Gastroesophageal sphincter (tissue), 4 donors: ENCODE results near the gene PUM1. TPM values are rescaled to one million over a fixed set of nuclear protein-coding genes. Genes with fewer than 3 reads are reported as not detected.
A peak's percentile ranks its signal among the peaks of the same experiment; 100 is the strongest.
"Not testable (repeated sequence)": the region's sequence is repeated elsewhere in the genome, so short reads cannot be mapped to it uniquely, and the experiment has no call there.

Experiments used
- ATAC-seq: fragments of 150-250 bp; one replicate; pipeline ENCODE4 v1.9.1; 2016; ENCODE audit warnings: mild to moderate bottlenecking, moderate library complexity
- H3K27ac ChIP-seq, 4 donors: fragments of 200-600 bp; sonication (generic) in 3 of 4; 1 replicate in 3 of 4; 2 replicates in 1 of 4; pipeline ENCODE4 v1.5.1; 2016 to 2019
- H3K27me3 ChIP-seq: fragments of 200-600 bp; sonication (generic); one replicate; pipeline ENCODE4 v1.5.1; 2019
- H3K36me3 ChIP-seq, 2 donors: fragments of 200-600 bp; sonication (generic); one replicate each; pipeline ENCODE4 v1.5.1; 2019; ENCODE audit warnings: control low read depth in 1 of 2
- H3K4me1 ChIP-seq, 3 donors: fragments of 200-600 bp; sonication (generic); 1 replicate in 2 of 3; 2 replicates in 1 of 3; pipeline ENCODE4 v1.5.1; 2016 to 2019; ENCODE audit warnings: control low read depth in 2 of 3
- H3K4me3 ChIP-seq, 2 donors: fragments of 200-600 bp; sonication (generic); one replicate each; pipeline ENCODE4 v1.5.1; 2019; ENCODE audit warnings: mild to moderate bottlenecking in 1 of 2, moderate library complexity in 1 of 2
- H3K9me3 ChIP-seq, 3 donors: fragments of 200-600 bp; sonication (generic); one replicate each; pipeline ENCODE4 v1.5.1; 2017 to 2019; ENCODE audit warnings: control low read depth in 2 of 3
- CTCF ChIP-seq, 4 experiments: fragments of 200-600 bp in 2 of 4; fragments of 450-650 bp in 2 of 4; sonication (generic) in 1 of 4; IDR thresholded peaks; one replicate each; pipeline ENCODE4 v1.5.1; 2017 to 2019; ENCODE audit warnings: antibody characterized with exemption in 4 of 4, mild to moderate bottlenecking in 2 of 4, moderate library complexity in 2 of 4
- EP300 ChIP-seq: sonication (generic); formaldehyde crosslinking; IDR thresholded peaks from one replicate; pipeline ENCODE4 v1.6.1; 2017; ENCODE audit warnings: antibody characterized with exemption, mild to moderate bottlenecking
- POLR2A ChIP-seq, 2 donors: fragments of 450-650 bp; IDR thresholded peaks; one replicate each; pipeline ENCODE4 v1.6.1; 2017; ENCODE audit warnings: antibody characterized with exemption in 2 of 2, mild to moderate bottlenecking in 2 of 2, moderate library complexity in 1 of 2
- POLR2AphosphoS5 ChIP-seq: sonication (generic); formaldehyde crosslinking; IDR thresholded peaks from one replicate; pipeline ENCODE4 v1.6.1; 2017; ENCODE audit warnings: antibody characterized with exemption
- WGBS, 2 donors: methylation state at CpG; one replicate each; pipeline ENCODE4 v1.1.5; 2018; ENCODE audit warnings: low coverage in 1 of 2; 5-methylcytosine and 5-hydroxymethylcytosine counted together
- total RNA-seq, 4 donors: library from RNA; depleted of rRNA; stranded (reverse); fragments of >200 nt; gene quantifications; one replicate each; pipeline ENCODE4 v1.1.0, GENCODE V29; 2016

The PUM1 gene
- total RNA-seq, 4 donors from 2014 or later = 83.8 to 90.7 (median 88.4) TPM

DNA sequence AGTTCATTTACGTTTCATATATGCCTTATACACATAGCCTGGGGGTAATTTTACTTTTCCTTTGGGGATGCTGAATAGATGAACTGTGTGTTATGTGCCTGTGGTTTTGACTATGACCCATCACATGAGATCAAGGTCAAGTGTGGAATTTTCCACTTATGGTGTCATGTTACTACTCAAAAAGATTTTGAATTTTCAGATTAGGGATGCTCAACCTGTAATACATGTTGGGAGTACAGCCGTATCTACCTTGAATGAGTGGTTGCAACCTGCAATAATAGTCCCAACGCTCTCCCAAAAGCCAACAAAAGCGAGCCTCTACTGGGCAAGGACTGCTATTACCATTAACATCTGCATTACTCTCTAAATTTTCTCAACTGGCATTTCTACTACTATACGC lies 88.4 kb downstream of the PUM1 start:
- H3K27ac ChIP-seq = peak overlapping the region in 1 of 4 donors; percentile 30

GRCh38 chr1:30976143-30976542 lies 89.4 kb downstream of the PUM1 start:
- Histone ChIP-seq H3K9me3 (no peaks in the 10 kb centered on the region), H3K4me3 (no peak overlapping the region), H3K27ac (peak overlapping the region in 2 of 4 donors; percentile 29 to 30), H3K27me3 (no peaks in the 10 kb centered on the region), H3K4me1 (peaks cover 0 to 35% (median 6%) of the 10 kb centered on the region in 3 donors), H3K36me3 (peaks cover 0 to 55% of the 10 kb centered on the region in 2 donors)
- TF ChIP-seq POLR2A (IDR thresholded peaks at IDR 0.05) (no peak), EP300 (no peak), CTCF (IDR thresholded peaks at IDR 0.05) (no peak), POLR2AphosphoS5 (no peak)
- WGBS, 2 donors = 13 to 19% methylated on average over 2 of the region's 2 CpGs
- ATAC-seq = no peak

More for the DNA sequence above, 88.4 kb downstream of the PUM1 start:
- Histone ChIP-seq H3K4me1 (peaks cover 0 to 40% (median 6%) of the 10 kb centered on the region in 3 donors), H3K4me3 (no peak overlapping the region), H3K9me3 (no peaks in the 10 kb centered on the region), H3K27me3 (no peaks in the 10 kb centered on the region), H3K36me3 (peaks cover 0 to 56% of the 10 kb centered on the region in 2 donors)
- TF ChIP-seq CTCF (IDR thresholded peaks at IDR 0.05) (no peak), EP300 (no peak), POLR2A (IDR thresholded peaks at IDR 0.05) (no peak), POLR2AphosphoS5 (no peak)
- WGBS, 2 donors = 84 to 87% methylated on average over 4 to 5 of the region's 5 CpGs
- no peak for ATAC-seq

DNA sequence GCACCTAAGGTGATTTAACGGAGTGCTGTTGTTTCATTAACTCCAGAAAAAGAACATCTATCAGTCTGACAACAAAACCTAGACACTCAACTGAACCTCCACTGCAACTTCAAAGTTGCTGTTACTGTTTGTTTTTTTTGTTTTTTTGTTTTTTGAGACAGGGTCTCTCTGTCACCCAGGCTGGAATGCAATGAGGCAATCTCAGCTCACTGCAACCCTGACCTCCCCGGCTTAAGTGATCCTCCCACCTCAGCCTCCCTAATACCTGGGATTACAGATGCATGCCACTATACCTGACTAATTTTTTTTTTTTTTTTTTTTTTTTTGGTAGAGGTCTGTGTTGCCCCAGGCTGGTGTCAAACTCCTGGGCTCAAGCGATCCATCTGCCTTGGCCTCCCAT lies 90.3 kb downstream of the PUM1 start:
- no peak for TF ChIP-seq CTCF (IDR thresholded peaks at IDR 0.05)
- no peak for TF ChIP-seq POLR2A (IDR thresholded peaks at IDR 0.05)
- no peak for TF ChIP-seq EP300
- TF ChIP-seq POLR2AphosphoS5 = no peak
- Histone ChIP-seq H3K27ac (no peak overlapping the region), H3K27me3 (no peaks in the 10 kb centered on the region), H3K9me3 (no peaks in the 10 kb centered on the region), H3K4me1 (peaks cover 0 to 34% (median 6%) of the 10 kb centered on the region in 3 donors), H3K36me3 (peaks cover 0 to 46% of the 10 kb centered on the region in 2 donors), H3K4me3 (no peak overlapping the region)
- WGBS, 2 donors = 90 to 100% methylated on average over 2 of the region's 3 CpGs
- no peak for ATAC-seq

- Histone ChIP-seq H3K36me3 (peaks cover 0 to 43% of the 10 kb centered on the region in 2 donors), H3K27me3 (no peaks in the 10 kb centered on the region), H3K4me1 (peaks cover 0 to 34% (median 6%) of the 10 kb centered on the region in 3 donors), H3K9me3 (no peaks in the 10 kb centered on the region), H3K4me3 (no peak overlapping the region), H3K27ac (no peak overlapping the region)
- no peak for TF ChIP-seq CTCF (IDR thresholded peaks at IDR 0.05)
- TF ChIP-seq POLR2AphosphoS5 = no peak
- ATAC-seq = no peak
- 86% methylated on average over 4 of the region's 4 CpGs for WGBS, 2 donors
These were observed 91.0 kb downstream of the PUM1 start for GRCh38 chr1:30974536-30974935.

- not testable (repeated sequence) for H3K27me3 ChIP-seq, ATAC-seq, H3K9me3 ChIP-seq, H3K27ac ChIP-seq, H3K4me3 ChIP-seq
- peaks cover 0 to 42% of the 10 kb centered on the region in 2 donors for H3K36me3 ChIP-seq
- peaks cover 2 to 39% (median 6%) of the 10 kb centered on the region in 3 donors for H3K4me1 ChIP-seq
- 87 to 100% methylated on average over 2 to 3 of the region's 4 CpGs for WGBS, 2 donors
These were observed 93.2 kb downstream of the PUM1 start for GRCh38 chr1:30972349-30972748.
